GM11168 (cell line): Measurements from ENCODE around the gene GNAQ.

ENCODE experiments used
- in situ Hi-C: fragments of 300-500 bp; cut with MboI; formaldehyde crosslinking; loops from one replicate; pipeline ENCODE4 v1.12.0; 2022; ENCODE audit warnings: low sequenced_read_pairs; ENCODE audit not compliant: unreplicated experiment

Gene GNAQ

GRCh38 chr9:77980622-77981021, 51.0 kb downstream of the GNAQ start:
- in situ Hi-C loops, result no loop called here

GRCh38 chr9:77978086-77978781, 53.4 kb downstream of the GNAQ start:
- in situ Hi-C loops, result no loop called here

GRCh38 chr9:77977210-77977611, 54.4 kb downstream of the GNAQ start:
- in situ Hi-C loops, result no loop called here

- in situ Hi-C loops, result no loop called here
Measured at GRCh38 chr9:77975806-77976205, 55.8 kb downstream of the GNAQ start.

- in situ Hi-C loops, result no loop called here
Measured at GRCh38 chr9:77975036-77975435, 56.6 kb downstream of the GNAQ start.

- in situ Hi-C loops, result no loop called here
Measured at GRCh38 chr9:77974434-77974833, 57.2 kb downstream of the GNAQ start.

GRCh38 chr9:77969083-77969482, 62.5 kb downstream of the GNAQ start:
- in situ Hi-C loops, result no loop called here

GRCh38 chr9:77968506-77968905, 63.1 kb downstream of the GNAQ start:
- in situ Hi-C loops, result no loop called here

GRCh38 chr9:77966718-77967117, 64.9 kb downstream of the GNAQ start:
- in situ Hi-C loops, result no loop called here

GRCh38 chr9:77965445-77966123, 66.0 kb downstream of the GNAQ start:
- in situ Hi-C loops, result no loop called here

GRCh38 chr9:77964258-77964657, 67.4 kb downstream of the GNAQ start:
- in situ Hi-C loops, result no loop called here

- in situ Hi-C loops, result no loop called here
Measured at GRCh38 chr9:77961541-77961940, 70.1 kb downstream of the GNAQ start.

- in situ Hi-C loops, result no loop called here
Measured at GRCh38 chr9:77960356-77961153, 71.1 kb downstream of the GNAQ start.

GRCh38 chr9:77959803-77960202, 71.8 kb downstream of the GNAQ start:
- in situ Hi-C loops, result no loop called here

- in situ Hi-C loops, result no loop called here
Measured at GRCh38 chr9:77957652-77958051, 74.0 kb downstream of the GNAQ start.

- in situ Hi-C loops, result no loop called here
Measured at GRCh38 chr9:77956555-77956954, 75.1 kb downstream of the GNAQ start.

GRCh38 chr9:77954666-77955015, 77.0 kb downstream of the GNAQ start:
- in situ Hi-C loops, result no loop called here

- in situ Hi-C loops, result no loop called here
Measured at GRCh38 chr9:77954013-77954665, 77.5 kb downstream of the GNAQ start.

- in situ Hi-C loops, result no loop called here
Measured at GRCh38 chr9:77953590-77953989, 78.0 kb downstream of the GNAQ start.

- in situ Hi-C loops, result no loop called here
Measured at GRCh38 chr9:77952635-77953328, 78.8 kb downstream of the GNAQ start.
